Adrenal gland (tissue), 12 donors: ENCODE results near the gene ZNF620. TPM values are rescaled to one million over a fixed set of nuclear protein-coding genes. Genes with fewer than 3 reads are reported as not detected.
A peak's percentile ranks its signal among the peaks of the same experiment; 100 is the strongest.
"Not testable (repeated sequence)": the region's sequence is repeated elsewhere in the genome, so short reads cannot be mapped to it uniquely, and the experiment has no call there.

Experiments used
- DNase-seq, 7 donors: peaks; one replicate each; pipeline ENCODE4 v3.0.0-alpha.2; 2019 to 2020
- H3K27ac ChIP-seq, 5 donors: fragments of 200-600 bp; sonication (generic) in 4 of 5; 1 replicate in 3 of 5; 2 replicates in 2 of 5; pipeline versions ENCODE4 v1.5.1 to v1.8.0; 2016 to 2020; ENCODE audit warnings: mild to moderate bottlenecking in 1 of 5
- H3K27me3 ChIP-seq: fragments of 200-600 bp; 2 replicates; pipeline ENCODE4 v1.8.0; 2021
- H3K36me3 ChIP-seq, 2 donors: fragments of 200-600 bp; replicated peaks in 1 of 2; 1 replicate in 1 of 2; 2 replicates in 1 of 2; pipeline versions ENCODE4 v1.5.1 to v1.8.0; 2018 to 2022
- H3K4me1 ChIP-seq, 2 donors: fragments of 200-600 bp; replicated peaks in 1 of 2; 1 replicate in 1 of 2; 2 replicates in 1 of 2; pipeline versions ENCODE4 v1.5.1 to v1.8.0; 2018 to 2021
- H3K4me3 ChIP-seq, 4 donors: fragments of 200-600 bp; sonication (generic) in 3 of 4; one replicate each; pipeline ENCODE4 v1.5.1; 2016 to 2018
- H3K9me3 ChIP-seq, 3 donors: fragments of 200-600 bp; sonication (generic) in 1 of 3; replicated peaks in 1 of 3; 1 replicate in 2 of 3; 2 replicates in 1 of 3; pipeline versions ENCODE4 v1.5.1 to v1.8.0; 2016 to 2021
- POLR2A ChIP-seq, 2 donors: fragments of 450-650 bp; IDR thresholded peaks; one replicate each; pipeline ENCODE4 v1.6.1; 2017; ENCODE audit warnings: antibody characterized with exemption in 2 of 2, mild to moderate bottlenecking in 2 of 2, moderate library complexity in 1 of 2
- WGBS, 4 donors: extraction: QIAGEN DNeasy Blood & Tissue Kit in 2 of 4; methylation state at CpG; one replicate each; pipeline versions ENCODE4 v1.1.5 to v1.1.7; 2013 to 2017; 5-methylcytosine and 5-hydroxymethylcytosine counted together
- intact Hi-C, 2 donors: fragments of 100-400 bp; cut with DNase I; formaldehyde crosslinking; loops; one replicate each; pipeline versions ENCODE4 v1.14.1 to v1.15.0; 2022 to 2023
- polyA plus RNA-seq, 3 donors: library from polyadenylated mRNA; stranded (reverse); fragments of 200-250 nt in 2 of 3; fragments of 350-450 nt in 1 of 3; fragmentation: Illumina TruSeq in 1 of 3; extraction: RNeasy Lipid Tissue Mini Kit (QIAGEN cat#74804) in 1 of 3; gene quantifications; one replicate each; pipeline ENCODE4 v1.2.3, GENCODE V29; 2013 to 2014
- total RNA-seq, 9 donors: library from RNA; depleted of rRNA in 4 of 9; stranded (reverse); fragments of >200 nt in 4 of 9; fragments of 120-200 nt in 1 of 9; fragmentation: NEBNext Ultra II Directional in 1 of 9; extraction: Animal tissue kit (Norgen Biotek cat#: 25700) in 1 of 9; gene quantifications; one replicate each; pipeline versions ENCODE4 v1.1.0 to v1.2.4, GENCODE V29; 2013 to 2023
- TF ChIP-seq, protein P1 (sequence below), 6 experiments: fragments of 450-650 bp in 4 of 6; fragments of 200-600 bp in 2 of 6; sonication (generic) in 1 of 6; IDR thresholded peaks; 1 replicate in 5 of 6; 2 replicates in 1 of 6; pipeline versions ENCODE4 v1.5.1 to v1.8.0; 2016 to 2021; ENCODE audit warnings: antibody characterized with exemption in 6 of 6, mild to moderate bottlenecking in 2 of 6, moderate library complexity in 1 of 6
- donor health status: healthy with polysubstance abuse.
- donor health status: Bipolar disorder and iron deficiency.
- donor health status: DM: yes; HTN: yes; CAD: no.
- donor health status: DM: no; HTN: no; CAD: no.
- donor health status: DM: no; HTN: no; CAD: no.
- donor health status: DM: yes; HTN: yes; CAD: no.

ZNF620 gene
- total and polyA plus RNA-seq, 12 donors, result 0.97 to 10.1 (median 3.7) TPM

DNA sequence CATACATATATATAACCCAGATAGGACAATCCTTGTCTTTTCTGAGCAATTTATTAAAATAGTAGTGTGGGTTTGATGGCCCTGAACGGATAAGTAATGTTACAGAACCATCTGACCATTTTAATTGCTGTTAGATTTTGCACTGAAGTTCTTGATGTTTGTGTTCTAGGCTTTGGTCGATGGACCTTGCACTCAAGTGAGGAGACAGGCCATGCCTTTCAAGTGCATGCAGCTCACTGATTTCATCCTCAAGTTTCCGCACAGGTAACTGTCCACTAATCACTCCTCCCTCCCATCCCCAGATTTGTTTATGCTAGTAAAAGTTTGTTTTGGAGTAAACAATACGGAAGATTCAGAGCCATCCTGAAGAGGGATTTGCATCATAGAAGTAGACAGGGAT, 47.4 kb upstream of the ZNF620 start:
- no peaks in the 10 kb centered on the region for H3K9me3 ChIP-seq
- H3K27me3 ChIP-seq, result no peaks in the 10 kb centered on the region
- H3K4me1 ChIP-seq, result peaks cover 8 to 29% of the 10 kb centered on the region in 2 donors
- peaks cover 0 to 54% of the 10 kb centered on the region in 2 donors for H3K36me3 ChIP-seq
- TF ChIP-seq POLR2A (IDR thresholded peaks at IDR 0.05), result no peak
- TF ChIP-seq, protein P1, sequence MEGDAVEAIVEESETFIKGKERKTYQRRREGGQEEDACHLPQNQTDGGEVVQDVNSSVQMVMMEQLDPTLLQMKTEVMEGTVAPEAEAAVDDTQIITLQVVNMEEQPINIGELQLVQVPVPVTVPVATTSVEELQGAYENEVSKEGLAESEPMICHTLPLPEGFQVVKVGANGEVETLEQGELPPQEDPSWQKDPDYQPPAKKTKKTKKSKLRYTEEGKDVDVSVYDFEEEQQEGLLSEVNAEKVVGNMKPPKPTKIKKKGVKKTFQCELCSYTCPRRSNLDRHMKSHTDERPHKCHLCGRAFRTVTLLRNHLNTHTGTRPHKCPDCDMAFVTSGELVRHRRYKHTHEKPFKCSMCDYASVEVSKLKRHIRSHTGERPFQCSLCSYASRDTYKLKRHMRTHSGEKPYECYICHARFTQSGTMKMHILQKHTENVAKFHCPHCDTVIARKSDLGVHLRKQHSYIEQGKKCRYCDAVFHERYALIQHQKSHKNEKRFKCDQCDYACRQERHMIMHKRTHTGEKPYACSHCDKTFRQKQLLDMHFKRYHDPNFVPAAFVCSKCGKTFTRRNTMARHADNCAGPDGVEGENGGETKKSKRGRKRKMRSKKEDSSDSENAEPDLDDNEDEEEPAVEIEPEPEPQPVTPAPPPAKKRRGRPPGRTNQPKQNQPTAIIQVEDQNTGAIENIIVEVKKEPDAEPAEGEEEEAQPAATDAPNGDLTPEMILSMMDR (IDR thresholded peaks at IDR 0.05), result no peak
- H3K4me3 ChIP-seq, result peak overlapping the region in 1 of 4 donors; percentile 74
- DNase-seq, result no peak
- WGBS, 4 donors, result 88 to 96% (median 90%) methylated on average over 4 of the region's 4 CpGs
- intact Hi-C loops, result loop anchor here in 1 of 2 donors (10.0 kb wide), 1 partner anchor 56 kb away; no protein-coding TSS in a partner anchor
- peak overlapping the region in 1 of 5 donors; percentile 89 for H3K27ac ChIP-seq

DNA sequence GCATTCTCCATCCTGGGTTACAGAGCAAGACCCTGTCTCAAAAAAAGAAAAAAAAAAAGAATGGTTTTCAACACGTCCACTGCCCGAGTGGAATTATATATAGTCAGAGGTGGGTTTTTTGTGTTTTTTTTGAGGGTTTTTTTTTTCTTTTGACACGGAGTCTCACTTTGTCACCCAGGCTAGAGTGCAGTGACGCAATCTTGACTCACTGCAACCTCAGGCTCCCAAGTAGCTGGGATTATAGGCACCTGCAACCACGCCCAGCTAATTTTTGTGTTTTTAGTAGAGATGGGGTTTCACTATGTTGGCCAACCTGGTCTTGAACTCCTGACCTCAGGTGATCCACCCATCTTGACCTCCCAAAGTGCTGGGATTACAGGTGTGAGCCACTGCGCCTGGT, 45.4 kb upstream of the ZNF620 start:
- intact Hi-C loops, H3K27ac ChIP-seq, DNase-seq, H3K27me3 ChIP-seq, H3K9me3 ChIP-seq, H3K4me3 ChIP-seq: not testable (repeated sequence)
- Histone ChIP-seq H3K4me1 (peaks cover 8 to 23% of the 10 kb centered on the region in 2 donors), H3K36me3 (peaks cover 0 to 69% of the 10 kb centered on the region in 2 donors)
- 83 to 87% (median 86%) methylated on average over 6 of the region's 6 CpGs for WGBS, 4 donors

DNA sequence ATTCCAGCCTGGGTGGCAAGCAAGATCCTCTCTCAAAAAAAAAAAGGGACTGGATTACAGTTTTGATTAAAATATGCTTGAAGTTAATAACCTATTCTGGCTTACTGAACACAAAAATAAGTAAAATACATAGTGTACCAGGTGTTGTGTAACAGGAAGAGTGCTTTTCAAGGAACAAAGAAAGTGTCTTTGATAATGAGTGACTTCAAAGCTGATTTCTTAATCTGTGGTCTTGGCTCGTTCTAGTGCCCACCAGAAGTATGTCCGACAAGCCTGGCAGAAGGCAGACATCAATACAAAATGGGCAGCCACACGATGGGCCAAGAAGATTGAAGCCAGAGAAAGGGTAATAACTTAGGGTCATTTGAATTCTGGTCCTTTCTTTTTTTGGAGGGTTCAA, 44.7 kb upstream of the ZNF620 start:
- TF ChIP-seq POLR2A (IDR thresholded peaks at IDR 0.05), result no peak
- TF ChIP-seq, protein P1 (IDR thresholded peaks at IDR 0.05), result no peak
- Histone ChIP-seq H3K4me1 (peaks cover 8 to 21% of the 10 kb centered on the region in 2 donors), H3K4me3 (no peak overlapping the region), H3K27me3 (no peaks in the 10 kb centered on the region), H3K9me3 (no peaks in the 10 kb centered on the region), H3K36me3 (peaks cover 0 to 69% of the 10 kb centered on the region in 2 donors), H3K27ac (no peak overlapping the region)
- no peak for DNase-seq
- intact Hi-C loops, result no loop called here
- 72 to 79% (median 75%) methylated on average over 3 of the region's 3 CpGs for WGBS, 4 donors

DNA sequence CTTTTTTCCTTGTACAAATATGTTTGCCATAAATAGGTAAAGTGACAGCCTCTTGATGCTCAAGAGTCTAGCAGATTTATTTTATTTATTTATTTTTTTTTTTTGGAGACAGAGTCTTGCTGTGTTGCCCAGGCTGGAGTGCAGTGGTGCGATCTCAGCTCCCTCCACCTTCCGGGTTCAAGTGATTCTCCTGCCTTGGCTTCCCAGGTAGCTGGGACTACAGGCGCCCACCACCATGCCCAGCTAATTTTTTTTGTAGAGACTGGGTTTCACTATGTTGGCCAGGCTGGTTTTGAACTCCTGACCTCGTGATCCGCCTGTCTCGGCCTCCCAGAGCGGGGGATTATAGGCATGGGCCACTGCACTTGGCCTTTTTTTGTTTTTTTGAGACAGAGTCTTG, 43.0 kb upstream of the ZNF620 start:
- Histone ChIP-seq H3K36me3 (peaks cover 0 to 69% of the 10 kb centered on the region in 2 donors), H3K4me1 (peaks cover 5 to 15% of the 10 kb centered on the region in 2 donors)
- DNase-seq, intact Hi-C loops, H3K9me3 ChIP-seq, H3K4me3 ChIP-seq, H3K27ac ChIP-seq, H3K27me3 ChIP-seq: not testable (repeated sequence)
- 91 to 98% (median 95%) methylated on average over 7 of the region's 7 CpGs for WGBS, 4 donors

DNA sequence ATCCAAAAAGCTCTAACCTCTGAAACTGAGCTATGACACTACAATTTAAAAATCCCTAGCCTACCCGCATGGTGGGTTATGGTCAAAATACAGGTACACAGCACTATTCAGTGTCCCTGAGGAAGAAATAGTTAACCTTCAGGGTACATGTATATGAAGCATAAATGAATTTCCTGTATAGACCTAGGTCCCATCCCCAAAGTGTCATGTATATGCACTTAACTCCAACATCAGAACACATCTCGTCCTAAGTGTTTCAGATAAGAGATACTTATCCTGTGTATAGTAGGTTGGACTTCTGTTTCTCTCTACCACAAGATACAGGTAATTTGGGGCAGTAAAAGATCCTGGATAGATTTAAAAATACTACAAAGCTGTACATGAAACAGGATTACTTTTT, 42.3 kb upstream of the ZNF620 start:
- Histone ChIP-seq H3K27me3 (no peaks in the 10 kb centered on the region), H3K4me3 (no peak overlapping the region), H3K36me3 (peaks cover 0 to 64% of the 10 kb centered on the region in 2 donors), H3K9me3 (no peaks in the 10 kb centered on the region), H3K4me1 (peaks cover 0 to 8% of the 10 kb centered on the region in 2 donors), H3K27ac (no peak overlapping the region)
- no peak for TF ChIP-seq POLR2A (IDR thresholded peaks at IDR 0.05)
- TF ChIP-seq, protein P1 (IDR thresholded peaks at IDR 0.05), result no peak
- no peak for DNase-seq
- WGBS, 4 donors, result 93 to 97% (median 94%) methylated on average over 2 of the region's 2 CpGs
- intact Hi-C loops, result no loop called here
